SK-N-SH treated with all-trans-retinoic acid at 6 μM for 48 hours (cell line): ENCODE measurements around the gene FANCI.

Experiments used
- ATAC-seq: fragments of 200-7000 bp; cut with Tn5 transposase; 3 replicates; pipeline ENCODE4 v1.9.1; 2020; ENCODE audit warnings: mild to moderate bottlenecking, moderate library complexity
- ARNTL ChIP-seq: fragments of 450-650 bp; formaldehyde crosslinking; IDR thresholded peaks from 2 replicates; pipeline ENCODE4 v1.5.0; 2020; ENCODE audit warnings: low read depth, mild to moderate bottlenecking, moderate library complexity, borderline replicate concordance
- BACH2 ChIP-seq: fragments of 250-450 bp; sonication (Bioruptor Pico); IDR thresholded peaks from 2 replicates; pipeline ENCODE4 v1.9.0; 2021; ENCODE audit warnings: mild to moderate bottlenecking, borderline replicate concordance
- CREB5 ChIP-seq: fragments of 250-450 bp; sonication (Bioruptor Pico); IDR thresholded peaks from 2 replicates; pipeline ENCODE4 v1.5.1; 2020; ENCODE audit warnings: low read depth, mild to moderate bottlenecking, moderate library complexity
- CSDC2 ChIP-seq: fragments of 250-450 bp; sonication (Bioruptor Pico); IDR thresholded peaks from 2 replicates; pipeline ENCODE4 v1.5.0; 2020; ENCODE audit warnings: mild to moderate bottlenecking, moderate library complexity
- CSRNP3 ChIP-seq: fragments of 250-450 bp; sonication (Bioruptor Pico); IDR thresholded peaks from 2 replicates; pipeline ENCODE4 v1.5.1; 2021; ENCODE audit warnings: mild to moderate bottlenecking, moderate library complexity
- ESRRG ChIP-seq: fragments of 250-450 bp; sonication (Bioruptor Pico); IDR thresholded peaks from 2 replicates; pipeline ENCODE4 v1.6.1; 2021; ENCODE audit warnings: mild to moderate bottlenecking
- GLIS3 ChIP-seq: fragments of 250-450 bp; sonication (Bioruptor Pico); IDR thresholded peaks from 2 replicates; pipeline ENCODE4 v1.5.0; 2020; ENCODE audit warnings: mild to moderate bottlenecking, moderate library complexity
- ISL1 ChIP-seq: fragments of 250-450 bp; sonication (Bioruptor Pico); IDR thresholded peaks from 2 replicates; pipeline ENCODE4 v2.1.2; 2022; ENCODE audit warnings: mild to moderate bottlenecking, moderate library complexity
- OSR1 ChIP-seq: fragments of 250-450 bp; sonication (Bioruptor Pico); IDR thresholded peaks from 2 replicates; pipeline ENCODE4 v1.8.0; 2022; ENCODE audit warnings: moderate library complexity, mild to moderate bottlenecking, inconsistent platforms
- PATZ1 ChIP-seq: fragments of 250-450 bp; sonication (Bioruptor Pico); IDR thresholded peaks from 2 replicates; pipeline ENCODE4 v1.8.0; 2020; ENCODE audit warnings: mild to moderate bottlenecking, moderate library complexity, borderline replicate concordance
- POU6F1 ChIP-seq: fragments of 250-450 bp; sonication (Bioruptor Pico); IDR thresholded peaks from 2 replicates; pipeline ENCODE4 v1.8.0; 2021; ENCODE audit warnings: low read depth, mild to moderate bottlenecking, moderate library complexity, borderline replicate concordance
- PPARA ChIP-seq: fragments of 250-450 bp; sonication (Bioruptor Pico); IDR thresholded peaks from 2 replicates; pipeline ENCODE4 v1.5.0; 2020; ENCODE audit warnings: mild to moderate bottlenecking, borderline replicate concordance
- RARB ChIP-seq: fragments of 250-450 bp; sonication (Bioruptor Pico); IDR thresholded peaks from 2 replicates; pipeline ENCODE4 v1.8.0; 2021; ENCODE audit warnings: mild to moderate bottlenecking, moderate library complexity
- TCF4 ChIP-seq: fragments of 250-450 bp; sonication (Bioruptor Pico); IDR thresholded peaks from 2 replicates; pipeline ENCODE4 v1.8.0; 2021; ENCODE audit warnings: mild to moderate bottlenecking, moderate library complexity, borderline replicate concordance
- TOX ChIP-seq: fragments of 250-450 bp; sonication (Bioruptor Pico); IDR thresholded peaks from 2 replicates; pipeline ENCODE4 v1.8.0; 2021; ENCODE audit warnings: mild to moderate bottlenecking, moderate library complexity, borderline replicate concordance
- TSHZ2 ChIP-seq: fragments of 250-450 bp; sonication (Bioruptor Pico); IDR thresholded peaks from 2 replicates; pipeline ENCODE4 v1.5.0; 2020; ENCODE audit warnings: mild to moderate bottlenecking, moderate library complexity
- ZC3H10 ChIP-seq: fragments of 250-450 bp; sonication (Bioruptor Pico); IDR thresholded peaks from 2 replicates; pipeline ENCODE4 v1.5.1; 2021; ENCODE audit warnings: mild to moderate bottlenecking, moderate library complexity
- ZFP3 ChIP-seq: fragments of 250-450 bp; sonication (Bioruptor Pico); IDR thresholded peaks from 2 replicates; pipeline ENCODE4 v1.5.0; 2020; ENCODE audit warnings: mild to moderate bottlenecking, moderate library complexity
- ZFP30 ChIP-seq: fragments of 450-650 bp; formaldehyde crosslinking; IDR thresholded peaks from 2 replicates; pipeline ENCODE4 v1.5.0; 2022; ENCODE audit warnings: mild to moderate bottlenecking, moderate library complexity
- ZNF565 ChIP-seq: fragments of 450-650 bp; formaldehyde crosslinking; conservative IDR thresholded peaks from 2 replicates; pipeline ENCODE4 v1.5.0; 2020; ENCODE audit warnings: low read depth, mild to moderate bottlenecking, moderate library complexity
- ZNF70 ChIP-seq: fragments of 450-650 bp; formaldehyde crosslinking; IDR thresholded peaks from 2 replicates; pipeline ENCODE4 v1.5.0; 2020; ENCODE audit warnings: mild to moderate bottlenecking, moderate library complexity
- ZNF8 ChIP-seq: fragments of 450-650 bp; formaldehyde crosslinking; IDR thresholded peaks from 2 replicates; pipeline ENCODE4 v1.5.0; 2020; ENCODE audit warnings: mild to moderate bottlenecking, moderate library complexity

Gene FANCI

GRCh38 chr15:89328398-89329254, 84.8 kb downstream of the FANCI start:
- no peak for ATAC-seq
- TF ChIP-seq ZFP3 (CRISPR knock-in tag) (no peak), ZC3H10 (CRISPR knock-in tag) (no peak)

DNA sequence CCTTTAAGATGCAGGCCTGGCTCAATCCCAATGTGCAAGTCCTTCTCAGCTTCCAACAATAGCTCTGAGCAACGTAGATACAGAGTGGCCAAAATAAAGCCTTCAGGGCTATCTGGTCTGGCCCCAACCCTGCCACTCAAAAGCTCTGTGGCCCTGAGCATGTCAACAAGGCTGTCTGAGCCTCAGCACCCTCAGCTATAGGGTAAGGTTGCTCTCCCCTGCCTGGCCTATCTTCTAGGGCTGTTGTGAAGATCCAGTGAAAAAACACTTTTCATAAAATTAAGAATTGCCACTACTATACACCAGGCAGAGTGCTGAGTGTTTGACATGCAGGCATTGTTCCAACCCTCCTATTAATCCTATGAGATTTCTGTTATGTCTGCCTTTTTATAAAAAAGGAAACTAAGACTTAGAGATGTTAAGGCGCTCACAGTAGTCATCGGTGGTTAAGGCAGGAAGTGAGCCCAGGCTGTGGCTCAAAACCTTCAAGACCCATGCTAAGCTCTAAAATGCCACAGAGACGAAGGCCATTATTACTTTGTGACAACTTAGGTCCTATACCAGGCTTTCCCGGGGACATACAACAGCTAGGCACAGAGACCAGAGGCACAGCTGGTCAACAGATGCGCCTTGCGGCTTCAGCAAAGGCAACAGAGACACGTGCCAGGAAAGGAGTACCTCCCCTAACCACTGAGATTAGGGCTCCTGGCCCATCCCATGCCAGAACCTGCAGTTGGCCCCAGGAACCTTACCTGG, 85.7 kb downstream of the FANCI start:
- ATAC-seq, result no peak
- TF ChIP-seq TOX (CRISPR knock-in tag) (no peak), POU6F1 (CRISPR knock-in tag) (no peak), TSHZ2 (CRISPR knock-in tag) (no peak), ZNF8 (no peak), ZNF565 (CRISPR knock-in tag) (no peak), ZFP3 (CRISPR knock-in tag) (no peak), BACH2 (CRISPR knock-in tag) (no peak), TCF4 (CRISPR knock-in tag) (no peak), RARB (CRISPR knock-in tag) (no peak), PPARA (CRISPR knock-in tag) (no peak), ISL1 (no peak), ZNF70 (CRISPR knock-in tag) (no peak), ZFP30 (CRISPR knock-in tag) (no peak), GLIS3 (CRISPR knock-in tag) (no peak)

- no peak for TF ChIP-seq RARB (CRISPR knock-in tag)
- no peak for TF ChIP-seq ZNF565 (CRISPR knock-in tag)
- TF ChIP-seq PPARA (CRISPR knock-in tag), result no peak
- TF ChIP-seq ZFP3 (CRISPR knock-in tag), result no peak
- TF ChIP-seq OSR1 (CRISPR knock-in tag), result no peak
- TF ChIP-seq PATZ1 (CRISPR knock-in tag), result no peak
- TF ChIP-seq ZNF70 (CRISPR knock-in tag), result no peak
- no peak for TF ChIP-seq CSDC2
- no peak for TF ChIP-seq TOX (CRISPR knock-in tag)
- no peak for TF ChIP-seq CREB5 (CRISPR knock-in tag)
- no peak for TF ChIP-seq BACH2 (CRISPR knock-in tag)
- TF ChIP-seq TSHZ2 (CRISPR knock-in tag), result no peak
- no peak for TF ChIP-seq ISL1
- TF ChIP-seq CSRNP3 (CRISPR knock-in tag), result no peak
- TF ChIP-seq ZNF8, result no peak
- TF ChIP-seq ZFP30 (CRISPR knock-in tag), result no peak
- no peak for TF ChIP-seq TCF4 (CRISPR knock-in tag)
- TF ChIP-seq ESRRG (CRISPR knock-in tag), result no peak
- TF ChIP-seq ZC3H10 (CRISPR knock-in tag), result no peak
- TF ChIP-seq ARNTL (CRISPR knock-in tag), result no peak
- TF ChIP-seq, all 23 proteins: peak for 0
- ATAC-seq, result no peak
Measured at GRCh38 chr15:89330119-89330518, 86.3 kb downstream of the FANCI start.
